HG03571 (cell line): ENCODE measurements around the gene RAB6A.
"Not testable (repeated sequence)": the region's sequence is repeated elsewhere in the genome, so short reads cannot be mapped to it uniquely, and the experiment has no call there.

Experiments
- ATAC-seq: cut with Tn5 transposase; IDR thresholded peaks from one replicate; pipeline ENCODE4 v1.9.1; 2021; ENCODE audit not compliant: unreplicated experiment

Gene RAB6A

DNA sequence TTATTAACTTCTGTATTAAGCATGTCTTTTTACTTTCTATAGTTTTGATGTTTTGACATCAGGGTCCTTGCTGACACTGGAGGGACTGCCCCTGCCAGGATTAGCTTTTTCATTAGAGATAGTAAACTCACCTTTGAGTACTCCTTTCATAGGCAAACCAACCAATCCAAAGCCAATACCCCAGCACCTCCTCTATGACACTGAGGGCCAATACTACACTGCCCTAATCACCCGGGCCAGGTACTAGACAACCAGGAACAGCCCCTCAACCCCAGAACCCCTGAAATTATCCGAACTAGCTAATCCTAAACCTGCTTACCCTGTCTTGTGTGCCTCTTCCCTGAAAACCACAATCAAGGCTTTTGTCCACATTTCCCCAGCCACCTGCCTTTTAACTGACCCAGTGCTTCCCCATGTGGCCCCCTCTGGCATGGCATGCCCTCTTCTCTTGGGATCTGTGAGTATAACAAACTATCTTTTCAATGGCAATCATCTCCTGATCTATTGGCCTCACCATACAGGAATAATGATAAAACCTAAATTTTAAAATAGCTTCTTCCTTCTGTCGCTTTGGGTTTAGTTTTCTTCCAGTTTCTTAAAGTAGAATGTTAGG, 31.2 kb downstream of the RAB6A start:
- ATAC-seq = no peak

- ATAC-seq = no peak
Measured at GRCh38 chr11:73728000-73728399, 32.9 kb downstream of the RAB6A start.

- ATAC-seq = no peak
Measured at GRCh38 chr11:73726825-73727224, 34.0 kb downstream of the RAB6A start.

- ATAC-seq = no peak
Measured at GRCh38 chr11:73717136-73717535, 43.7 kb downstream of the RAB6A start.

GRCh38 chr11:73716153-73717056, 44.5 kb downstream of the RAB6A start:
- no peak for ATAC-seq

DNA sequence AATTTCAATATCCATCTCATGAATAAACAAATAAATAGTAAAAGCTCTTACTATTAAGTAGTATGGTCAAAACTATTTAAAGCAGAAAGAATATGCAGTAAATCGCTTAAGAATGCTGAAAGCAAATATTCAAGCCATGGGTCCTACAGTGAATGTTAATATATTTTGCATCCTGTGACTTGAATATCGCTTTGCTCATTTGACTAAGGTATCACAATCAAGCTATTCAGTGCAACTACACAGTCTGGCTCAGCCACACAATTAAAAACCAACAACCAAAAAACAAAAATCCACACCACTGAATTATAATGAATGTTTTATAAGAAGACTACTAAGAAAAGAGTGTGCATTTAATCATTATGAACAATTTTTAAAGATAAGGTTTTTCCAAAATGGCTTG, 45.3 kb downstream of the RAB6A start:
- ATAC-seq = no peak

GRCh38 chr11:73710964-73711363, 49.9 kb downstream of the RAB6A start:
- ATAC-seq = no peak

DNA sequence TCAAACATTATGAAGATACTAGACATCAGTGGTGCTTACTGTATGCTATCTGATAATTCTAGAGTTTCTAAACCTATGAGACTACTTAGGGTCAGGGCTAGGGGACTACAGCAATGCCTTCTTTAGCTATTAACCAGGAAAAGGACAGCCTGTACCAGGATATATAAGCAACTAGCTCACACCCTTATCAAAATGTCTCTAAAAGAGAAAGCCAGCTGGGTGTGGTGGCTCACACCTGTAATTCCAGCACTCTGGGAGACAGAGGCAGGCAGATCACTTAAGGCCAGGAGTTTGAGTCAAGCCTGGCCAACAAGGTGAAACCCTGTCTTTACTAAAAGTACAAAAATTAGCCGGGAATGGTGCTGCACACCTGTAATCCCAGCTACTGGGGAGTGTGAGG, 55.8 kb downstream of the RAB6A start:
- no peak for ATAC-seq

GRCh38 chr11:73693899-73694525, 66.9 kb downstream of the RAB6A start:
- ATAC-seq = no peak

DNA sequence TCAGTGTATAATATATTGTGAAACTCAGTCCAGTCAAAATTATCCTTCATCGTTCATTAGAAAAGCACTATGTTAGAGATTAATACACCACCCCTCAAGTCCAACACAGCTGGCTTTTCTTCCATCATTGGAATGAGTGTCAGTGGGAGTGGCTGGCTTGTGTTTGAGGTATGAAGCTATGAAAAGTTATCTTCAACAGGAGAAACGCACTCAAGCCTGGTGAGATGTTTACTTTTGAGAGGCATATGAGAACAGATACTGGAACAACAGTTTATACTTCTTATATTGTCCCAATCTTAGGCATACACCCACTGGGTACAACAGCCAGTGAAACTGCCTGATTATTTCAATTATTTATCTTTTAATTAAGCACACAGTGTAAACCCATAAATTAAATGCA, 80.2 kb downstream of the RAB6A start:
- no peak for ATAC-seq

DNA sequence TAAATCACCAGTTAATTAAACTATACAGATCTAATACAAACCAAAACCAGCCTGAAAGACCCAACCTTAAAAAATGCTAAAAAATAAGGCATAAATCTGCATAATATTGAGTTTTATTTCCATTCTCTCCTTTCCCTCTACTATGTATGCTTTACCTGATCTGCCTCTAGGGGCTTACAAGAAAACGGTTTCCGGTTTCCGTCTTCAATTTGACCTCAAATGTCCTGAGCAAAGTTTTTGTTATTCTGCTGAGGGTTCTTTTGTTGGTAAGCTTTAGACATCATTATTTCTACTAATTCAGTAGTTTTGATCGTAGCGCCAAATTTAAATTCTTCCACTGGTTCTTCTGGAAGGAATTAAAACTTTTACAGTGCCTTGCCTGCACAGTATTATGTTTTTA, 84.3 kb downstream of the RAB6A start:
- ATAC-seq = not testable (repeated sequence)

GRCh38 chr11:73671701-73672100, 89.2 kb downstream of the RAB6A start:
- ATAC-seq = no peak

- ATAC-seq = no peak
Measured at GRCh38 chr11:73670808-73671207, 90.1 kb downstream of the RAB6A start.

- ATAC-seq = no peak
Measured at GRCh38 chr11:73667891-73668290, 93.0 kb downstream of the RAB6A start.

- no peak for ATAC-seq
Measured at GRCh38 chr11:73664877-73665276, 96.0 kb downstream of the RAB6A start.

DNA sequence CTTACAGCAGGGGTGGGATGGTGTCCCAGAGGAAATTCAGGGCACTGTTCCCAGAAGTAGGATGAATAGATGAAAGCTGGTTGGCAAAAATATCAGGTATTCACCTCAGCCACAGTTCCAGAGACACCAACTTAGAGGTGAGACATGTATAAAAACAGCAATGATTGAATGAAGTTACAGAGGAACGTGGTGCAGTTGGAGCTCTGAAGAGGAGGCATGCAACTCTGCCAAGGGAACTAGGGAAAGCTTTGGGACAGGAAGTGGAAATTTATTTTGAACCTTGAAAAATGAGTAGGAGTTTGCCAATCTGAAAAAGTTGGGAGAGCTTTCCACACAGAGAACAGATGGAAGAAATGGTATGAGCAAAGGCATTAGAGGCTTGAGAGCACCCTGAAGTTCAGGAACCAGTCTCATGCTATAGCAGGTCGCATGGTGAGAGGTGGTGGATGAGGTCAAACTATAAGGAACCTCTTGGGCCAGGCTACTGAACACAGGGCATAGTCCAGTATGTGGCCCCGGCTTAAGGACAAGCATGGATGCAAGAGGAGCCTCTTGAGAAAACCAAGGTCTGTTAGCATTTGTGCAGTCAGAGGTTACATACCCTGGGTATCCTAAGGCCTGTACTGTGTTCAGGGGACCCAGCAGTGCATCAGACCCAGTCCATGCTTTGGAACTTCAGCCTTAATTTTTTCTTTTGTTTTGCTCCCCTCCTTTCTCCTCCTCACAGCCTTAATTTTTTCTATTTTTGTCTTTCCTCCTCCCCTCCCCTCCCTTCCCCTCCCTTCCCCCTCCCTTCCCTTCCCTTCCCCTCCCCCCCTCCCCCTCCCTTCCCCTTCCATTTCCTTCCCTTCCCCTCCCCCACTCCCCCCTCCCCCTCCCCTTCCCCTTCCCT, 97.0 kb downstream of the RAB6A start:
- no peak for ATAC-seq

DNA sequence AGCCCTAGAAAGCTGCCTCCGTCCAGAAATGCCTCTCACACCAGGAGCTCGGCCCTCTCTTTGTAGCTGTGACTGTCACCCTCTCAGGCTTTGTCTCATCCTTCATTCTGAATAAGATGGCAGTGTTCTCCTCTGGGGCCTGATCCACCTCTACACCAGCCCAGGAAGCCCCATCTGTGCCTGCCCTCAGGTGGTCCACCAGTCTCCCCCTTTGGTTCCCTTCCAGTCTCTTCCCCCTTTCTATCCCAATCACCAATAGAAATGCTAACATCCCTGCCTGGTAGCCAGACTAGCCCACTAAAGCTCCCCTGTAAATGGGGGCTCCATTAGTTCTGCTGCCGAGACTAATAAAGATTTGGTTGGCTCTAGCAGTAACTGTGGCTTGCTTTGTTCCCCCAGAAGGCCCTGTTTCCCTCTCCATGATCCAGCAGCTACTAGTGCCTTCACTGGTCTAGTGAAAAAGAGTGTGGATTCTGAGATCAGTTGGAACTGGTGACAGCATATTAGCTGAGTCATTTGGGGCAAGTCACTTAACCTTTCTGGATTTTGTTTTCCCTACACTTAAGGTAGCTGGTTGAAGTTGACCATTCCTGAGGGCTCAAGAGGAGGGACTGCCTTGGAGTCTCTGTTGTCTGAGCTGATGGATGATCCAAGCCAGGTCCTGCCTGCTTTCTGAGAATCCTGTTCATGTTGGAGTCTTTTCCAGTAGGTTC, 98.3 kb downstream of the RAB6A start:
- no peak for ATAC-seq

GRCh38 chr11:73661035-73661628, 99.7 kb downstream of the RAB6A start:
- ATAC-seq = peak; percentile 64

DNA sequence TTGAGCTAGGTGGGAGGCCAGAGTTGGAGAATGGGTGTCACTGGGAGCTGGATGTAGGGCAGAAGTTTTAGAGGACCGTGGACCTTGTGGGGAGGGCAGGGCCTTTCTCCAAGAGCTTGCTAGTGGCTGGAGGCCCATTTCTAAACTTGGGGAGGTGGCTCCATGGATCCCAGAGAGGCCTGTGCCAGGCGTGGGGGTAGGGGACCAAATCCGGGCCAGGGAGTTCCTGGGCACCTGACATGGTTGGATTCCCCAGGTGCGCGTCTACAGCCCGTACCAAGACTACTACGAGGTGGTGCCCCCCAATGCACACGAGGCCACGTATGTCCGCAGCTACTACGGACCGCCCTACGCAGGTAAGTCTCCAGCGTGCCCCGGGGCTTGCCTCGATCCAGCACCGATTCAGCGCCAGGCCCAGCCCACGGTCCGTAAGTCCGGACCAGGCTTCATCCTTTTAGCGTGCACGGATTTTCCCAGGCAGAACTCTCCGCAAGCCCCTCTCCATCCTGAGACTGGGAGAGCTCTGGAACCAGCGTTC, 100.3 kb downstream of the RAB6A start:
- no peak for ATAC-seq

DNA sequence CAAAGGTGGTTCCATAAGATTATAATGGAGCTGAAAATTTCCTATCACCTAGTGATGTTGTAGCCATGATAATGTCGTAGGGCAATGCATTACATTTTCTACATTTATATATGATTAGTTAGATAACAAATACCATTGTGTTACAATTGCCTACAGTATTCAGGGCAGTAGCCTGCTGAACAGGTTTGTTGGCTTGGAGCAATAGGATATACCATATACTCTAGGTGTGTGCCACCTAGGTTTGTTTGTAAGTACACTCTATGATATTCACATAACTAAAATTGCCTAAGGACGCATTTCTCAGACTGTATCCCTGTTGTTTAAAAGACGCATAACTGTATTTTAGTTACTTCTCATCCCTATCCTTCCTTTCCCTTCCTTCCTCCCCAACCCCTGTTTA, 100.9 kb downstream of the RAB6A start:
- no peak for ATAC-seq
